Measurements from ENCODE around the gene CNNM2. TPM values are rescaled to one million over a fixed set of nuclear protein-coding genes. Genes with fewer than 3 reads are reported as not detected.

CNNM2 gene
- total RNA-seq, 1 experiment from 2014 or later: 23.1 TPM

DNA sequence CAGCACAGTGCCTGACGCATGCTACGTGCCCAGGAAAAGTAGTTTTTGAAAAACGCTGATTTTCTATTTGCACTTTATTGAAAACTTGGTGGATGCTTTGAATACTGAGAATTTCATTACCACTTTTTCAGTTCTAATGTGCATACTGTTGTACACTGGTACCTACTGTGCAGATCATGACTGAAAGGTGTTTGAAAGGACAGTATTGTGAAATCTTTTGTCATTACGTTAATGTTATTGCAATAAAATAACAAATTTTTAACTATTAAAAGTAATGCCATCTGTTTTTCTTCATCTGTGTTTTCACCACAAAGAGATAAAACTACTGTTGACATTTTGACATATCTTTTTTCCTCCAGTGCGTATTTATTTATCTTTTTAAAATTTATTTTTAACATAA lies 42.1 kb downstream of the CNNM2 start:
- H4K20me1 ChIP-seq (ENCODE audit: insufficient read depth): no peaks in the 10 kb centered on the region
- no TSS peak for BruUV-seq (replicated peaks)
- intact Hi-C loops (cut with micrococcal nuclease): no loop called here
- ChIA-PET RAD21 (ENCODE audit: low non-redundant PET in 1 of 2, low total read pairs in 2 of 2, uncharacterized antibody in 2 of 2, unreplicated experiment in 2 of 2) (no interaction called here), POLR2A (no interaction called here), CTCF (no interaction called here)
- no peak overlapping the region for H3K9ac ChIP-seq (ENCODE audit: low read length)
- TF ChIP-seq ELF1 (IDR thresholded peaks at IDR 0.05; ENCODE audit: borderline replicate concordance, low read depth) (no peak), ZNF274 (IDR thresholded peaks at IDR 0.05; ENCODE audit: low read depth, low read length) (no peak), JUND (IDR thresholded peaks at IDR 0.05) (no peak), RAD21 (IDR thresholded peaks at IDR 0.05; ENCODE audit: low read depth) (no peak), EGR1 (IDR thresholded peaks at IDR 0.05; ENCODE audit: low read depth) (no peak), FOSL1 (IDR thresholded peaks at IDR 0.05; ENCODE audit: low read depth) (no peak)
- no peak overlapping the region for H2AFZ ChIP-seq (ENCODE audit: low read depth, low read length, poor library complexity, severe bottlenecking)
- ATAC-seq: no peak
- DNase-seq (ENCODE audit: low read depth, low spot score): no peak
- peaks cover 0 to 5% of the 10 kb centered on the region in 2 experiments; a peak in 1 of 4 replicates for H3K4me1 ChIP-seq (ENCODE audit: control insufficient read depth in 1 of 2, insufficient read depth in 2 of 2, low read length in 2 of 2)
- no peaks in the 10 kb centered on the region for H3K36me3 ChIP-seq (ENCODE audit: control insufficient read depth in 1 of 2, insufficient read depth in 2 of 2, low read length in 2 of 2)
- no peak overlapping the region for H3K4me3 ChIP-seq (replicated peaks in 1 of 2; ENCODE audit: low read depth in 1 of 2, low read length in 2 of 2)
- no peak overlapping the region for H3K4me2 ChIP-seq (ENCODE audit: low read length)
- no peaks in the 10 kb centered on the region for H3K79me2 ChIP-seq (ENCODE audit: insufficient read depth, low read length)
- H3K27ac ChIP-seq (ENCODE audit: low read depth, low read length): no peak overlapping the region
- no peaks in the 10 kb centered on the region for H3K9me3 ChIP-seq (ENCODE audit: control insufficient read depth in 1 of 2, insufficient read depth in 1 of 2, low read depth in 1 of 2, low read length in 2 of 2)
- H3K9me2 ChIP-seq (ENCODE audit: insufficient read depth): no peaks in the 10 kb centered on the region
- H3K27me3 ChIP-seq (ENCODE audit: insufficient read depth, low read length): no peaks in the 10 kb centered on the region

DNA sequence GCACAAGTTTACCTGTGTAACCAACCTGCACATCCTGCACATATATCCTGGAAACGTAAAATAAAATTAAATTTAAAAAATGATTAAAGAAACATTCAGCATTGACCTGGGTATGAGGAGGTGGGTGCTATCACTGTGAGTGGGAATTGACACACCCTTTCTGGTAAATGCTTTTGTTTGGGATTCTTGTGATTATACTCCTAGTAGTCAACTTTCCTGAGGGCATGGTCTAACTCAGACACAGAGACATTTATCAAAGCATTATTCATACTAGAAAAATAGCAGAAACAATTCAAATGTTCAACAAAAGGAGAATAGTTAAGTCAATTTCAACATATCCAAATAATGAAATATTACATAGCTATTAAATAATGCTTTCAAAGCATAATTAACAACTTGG lies 44.2 kb downstream of the CNNM2 start:
- TF ChIP-seq POLR2A (IDR thresholded peaks at IDR 0.05; ENCODE audit: borderline replicate concordance, extremely low read depth, insufficient read depth, insufficient read length): no peak
- no peak for TF ChIP-seq SIN3A (IDR thresholded peaks at IDR 0.05; ENCODE audit: low read depth)
- TF ChIP-seq FOSL1 (IDR thresholded peaks at IDR 0.05; ENCODE audit: low read depth): no peak
- TF ChIP-seq, protein P1, sequence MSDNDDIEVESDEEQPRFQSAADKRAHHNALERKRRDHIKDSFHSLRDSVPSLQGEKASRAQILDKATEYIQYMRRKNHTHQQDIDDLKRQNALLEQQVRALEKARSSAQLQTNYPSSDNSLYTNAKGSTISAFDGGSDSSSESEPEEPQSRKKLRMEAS (IDR thresholded peaks at IDR 0.05): no peak
- TF ChIP-seq JUND (IDR thresholded peaks at IDR 0.05): no peak
- no peak for TF ChIP-seq ZNF274 (IDR thresholded peaks at IDR 0.05; ENCODE audit: low read depth, low read length)
- TF ChIP-seq ZFX (IDR thresholded peaks at IDR 0.05): no peak
- no peak for TF ChIP-seq CBX3 (IDR thresholded peaks at IDR 0.05; ENCODE audit: low read depth)
- TF ChIP-seq, protein P2, sequence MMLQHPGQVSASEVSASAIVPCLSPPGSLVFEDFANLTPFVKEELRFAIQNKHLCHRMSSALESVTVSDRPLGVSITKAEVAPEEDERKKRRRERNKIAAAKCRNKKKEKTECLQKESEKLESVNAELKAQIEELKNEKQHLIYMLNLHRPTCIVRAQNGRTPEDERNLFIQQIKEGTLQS (IDR thresholded peaks at IDR 0.05): no peak
- no peak for TF ChIP-seq ELF1 (IDR thresholded peaks at IDR 0.05; ENCODE audit: borderline replicate concordance, low read depth)
- no peak for TF ChIP-seq CEBPB (IDR thresholded peaks at IDR 0.05; ENCODE audit: low read depth)
- TF ChIP-seq, protein P3, sequence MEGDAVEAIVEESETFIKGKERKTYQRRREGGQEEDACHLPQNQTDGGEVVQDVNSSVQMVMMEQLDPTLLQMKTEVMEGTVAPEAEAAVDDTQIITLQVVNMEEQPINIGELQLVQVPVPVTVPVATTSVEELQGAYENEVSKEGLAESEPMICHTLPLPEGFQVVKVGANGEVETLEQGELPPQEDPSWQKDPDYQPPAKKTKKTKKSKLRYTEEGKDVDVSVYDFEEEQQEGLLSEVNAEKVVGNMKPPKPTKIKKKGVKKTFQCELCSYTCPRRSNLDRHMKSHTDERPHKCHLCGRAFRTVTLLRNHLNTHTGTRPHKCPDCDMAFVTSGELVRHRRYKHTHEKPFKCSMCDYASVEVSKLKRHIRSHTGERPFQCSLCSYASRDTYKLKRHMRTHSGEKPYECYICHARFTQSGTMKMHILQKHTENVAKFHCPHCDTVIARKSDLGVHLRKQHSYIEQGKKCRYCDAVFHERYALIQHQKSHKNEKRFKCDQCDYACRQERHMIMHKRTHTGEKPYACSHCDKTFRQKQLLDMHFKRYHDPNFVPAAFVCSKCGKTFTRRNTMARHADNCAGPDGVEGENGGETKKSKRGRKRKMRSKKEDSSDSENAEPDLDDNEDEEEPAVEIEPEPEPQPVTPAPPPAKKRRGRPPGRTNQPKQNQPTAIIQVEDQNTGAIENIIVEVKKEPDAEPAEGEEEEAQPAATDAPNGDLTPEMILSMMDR (IDR thresholded peaks at IDR 0.05 in 2 of 3, conservative IDR thresholded peaks at IDR 0.05 in 1 of 3; ENCODE audit: borderline replicate concordance in 1 of 3, insufficient read depth in 1 of 3, low read depth in 2 of 3, low read length in 2 of 3): no peak
- TF ChIP-seq POLR2AphosphoS5 (IDR thresholded peaks at IDR 0.05; ENCODE audit: low read depth, low read length): no peak
- TF ChIP-seq SP1 (IDR thresholded peaks at IDR 0.05; ENCODE audit: low read depth): no peak
- H3K9ac ChIP-seq (ENCODE audit: low read length): no peak overlapping the region
- intact Hi-C loops (cut with micrococcal nuclease): no loop called here
- H3K27ac ChIP-seq (ENCODE audit: low read depth, low read length): no peak overlapping the region
- H3K27me3 ChIP-seq (ENCODE audit: insufficient read depth, low read length): no peaks in the 10 kb centered on the region
- H3K9me2 ChIP-seq (ENCODE audit: insufficient read depth): no peaks in the 10 kb centered on the region
- ChIA-PET POLR2A (no interaction called here), CTCF (no interaction called here), RAD21 (ENCODE audit: low non-redundant PET in 1 of 2, low total read pairs in 2 of 2, uncharacterized antibody in 2 of 2, unreplicated experiment in 2 of 2) (no interaction called here)
- ATAC-seq (no peak), DNase-seq (ENCODE audit: low read depth, low spot score) (no peak)
- no peaks in the 10 kb centered on the region for H3K9me3 ChIP-seq (ENCODE audit: control insufficient read depth in 1 of 2, insufficient read depth in 1 of 2, low read depth in 1 of 2, low read length in 2 of 2)
- H3K4me2 ChIP-seq (ENCODE audit: low read length): no peak overlapping the region
- no TSS peak for BruUV-seq (replicated peaks)
- no peaks in the 10 kb centered on the region for H3K36me3 ChIP-seq (ENCODE audit: control insufficient read depth in 1 of 2, insufficient read depth in 2 of 2, low read length in 2 of 2)
- H4K20me1 ChIP-seq (ENCODE audit: insufficient read depth): no peaks in the 10 kb centered on the region
- peaks cover 0 to 5% of the 10 kb centered on the region in 2 experiments; a peak in 1 of 4 replicates for H3K4me1 ChIP-seq (ENCODE audit: control insufficient read depth in 1 of 2, insufficient read depth in 2 of 2, low read length in 2 of 2)
- H3K4me3 ChIP-seq (replicated peaks in 1 of 2; ENCODE audit: low read depth in 1 of 2, low read length in 2 of 2): no peak overlapping the region
- no peaks in the 10 kb centered on the region for H3K79me2 ChIP-seq (ENCODE audit: insufficient read depth, low read length)
- no peak overlapping the region for H2AFZ ChIP-seq (ENCODE audit: low read depth, low read length, poor library complexity, severe bottlenecking)
